HEK293 (cell line): ENCODE measurements around the gene SLC35E3.

ENCODE experiments used
- CTCF ChIA-PET: fragments of 350-600 bp; formaldehyde crosslinking; extraction: SDS; loops from one replicate; lab custom pipeline; 2021; ENCODE audit warnings: antibody characterized with exemption; lab: Yijun Ruan, JAX
- POLR2A ChIA-PET: fragments of 300-600 bp; formaldehyde crosslinking; extraction: SDS; loops from one replicate; lab custom pipeline; 2020; ENCODE audit warnings: antibody characterized with exemption, inconsistent platforms; lab: Yijun Ruan, JAX
- H3K27ac ChIP-seq: fragments of 200-500 bp; sonication (Bioruptor generic); 2 replicates; pipeline ENCODE4 v1.5.1; 2014; ENCODE audit warnings: low read depth, low read length, control low read depth, inconsistent platforms; ENCODE audit errors: extremely low read depth
- H3K36me3 ChIP-seq, 2 experiments: fragments of 200-500 bp in 1 of 2; sonication (Bioruptor generic) in 1 of 2; 1 replicate in 1 of 2; 2 replicates in 1 of 2; pipeline ENCODE4 v1.5.1; 2014 to 2017; ENCODE audit warnings: inconsistent platforms in 2 of 2, low read length in 2 of 2; ENCODE audit not compliant: control insufficient read depth in 2 of 2, insufficient read depth in 1 of 2
- H3K4me1 ChIP-seq: fragments of 200-500 bp; sonication (Bioruptor generic); 2 replicates; pipeline ENCODE4 v1.5.1; 2014; ENCODE audit warnings: mild to moderate bottlenecking, low read length, inconsistent platforms; ENCODE audit not compliant: control insufficient read depth, insufficient read depth
- H3K4me3 ChIP-seq: 2 replicates; pipeline ENCODE4 v1.5.1; 2011; ENCODE audit warnings: low read depth, mild to moderate bottlenecking, control low read depth, low read length, moderate library complexity
- H3K9me3 ChIP-seq: fragments of 200-500 bp; sonication (Bioruptor generic); 2 replicates; pipeline ENCODE4 v1.5.1; 2014; ENCODE audit warnings: low read depth, low read length, inconsistent platforms; ENCODE audit not compliant: control insufficient read depth, insufficient read depth
- BCL11B ChIP-seq: fragments of 450-650 bp; formaldehyde crosslinking; IDR thresholded peaks from 2 replicates; pipeline ENCODE4 v1.5.1; 2016; ENCODE audit warnings: low read depth, missing biosample characterization, missing genetic modification characterization
- HOXA7 ChIP-seq: sonication (generic); formaldehyde crosslinking; IDR thresholded peaks from 2 replicates; pipeline ENCODE4 v1.8.1; 2022; ENCODE audit warnings: missing genetic modification reagents, borderline replicate concordance
- KLF1 ChIP-seq: fragments of 450-650 bp; formaldehyde crosslinking; IDR thresholded peaks from 2 replicates; pipeline ENCODE4 v1.5.1; 2016; ENCODE audit warnings: missing biosample characterization, missing genetic modification characterization
- RBAK ChIP-seq: fragments of 450-650 bp; formaldehyde crosslinking; IDR thresholded peaks from 2 replicates; pipeline ENCODE4 v1.5.1; 2016; ENCODE audit warnings: missing biosample characterization, missing genetic modification characterization
- SCRT1 ChIP-seq: fragments of 450-650 bp; formaldehyde crosslinking; IDR thresholded peaks from 2 replicates; pipeline ENCODE4 v1.5.1; 2016; ENCODE audit warnings: missing biosample characterization, missing genetic modification characterization, borderline replicate concordance
- WT1 ChIP-seq: fragments of 450-650 bp; formaldehyde crosslinking; IDR thresholded peaks from 2 replicates; pipeline ENCODE4 v1.5.1; 2016; ENCODE audit warnings: missing biosample characterization, missing genetic modification characterization
- ZBTB17 ChIP-seq: fragments of 450-650 bp; formaldehyde crosslinking; IDR thresholded peaks from 2 replicates; pipeline ENCODE4 v1.5.1; 2016; ENCODE audit warnings: missing biosample characterization, missing genetic modification characterization
- ZNF140 ChIP-seq: fragments of 450-650 bp; formaldehyde crosslinking; IDR thresholded peaks from 2 replicates; pipeline ENCODE4 v1.5.1; 2016; ENCODE audit warnings: missing biosample characterization, missing genetic modification characterization
- ZNF155 ChIP-seq: fragments of 450-650 bp; formaldehyde crosslinking; IDR thresholded peaks from 2 replicates; pipeline ENCODE4 v1.5.1; 2016; ENCODE audit warnings: missing biosample characterization, missing genetic modification characterization
- ZNF169 ChIP-seq: fragments of 450-650 bp; formaldehyde crosslinking; IDR thresholded peaks from 2 replicates; pipeline ENCODE4 v1.5.1; 2016; ENCODE audit warnings: missing biosample characterization, missing genetic modification characterization
- ZNF184 ChIP-seq: fragments of 450-650 bp; IDR thresholded peaks from 2 replicates; pipeline ENCODE4 v1.5.1; 2018; ENCODE audit warnings: missing biosample characterization, mild to moderate bottlenecking, missing genetic modification characterization
- ZNF2 ChIP-seq: fragments of 450-650 bp; formaldehyde crosslinking; IDR thresholded peaks from 2 replicates; pipeline ENCODE4 v1.5.1; 2016; ENCODE audit warnings: missing biosample characterization, missing genetic modification characterization
- ZNF221 ChIP-seq: fragments of 450-650 bp; formaldehyde crosslinking; IDR thresholded peaks from 2 replicates; pipeline ENCODE4 v1.5.1; 2017; ENCODE audit warnings: missing biosample characterization, missing genetic modification characterization, borderline replicate concordance
- ZNF23 ChIP-seq: fragments of 450-650 bp; formaldehyde crosslinking; IDR thresholded peaks from 2 replicates; pipeline ENCODE4 v1.5.1; 2016; ENCODE audit warnings: missing biosample characterization, missing genetic modification characterization, borderline replicate concordance
- ZNF416 ChIP-seq: fragments of 450-650 bp; formaldehyde crosslinking; IDR thresholded peaks from 2 replicates; pipeline ENCODE4 v1.5.1; 2016; ENCODE audit warnings: missing biosample characterization, missing genetic modification characterization
- ZNF521 ChIP-seq: fragments of 450-650 bp; formaldehyde crosslinking; IDR thresholded peaks from 2 replicates; pipeline ENCODE4 v1.5.1; 2017; ENCODE audit warnings: missing biosample characterization, mild to moderate bottlenecking, missing genetic modification characterization
- ZNF530 ChIP-seq: fragments of 450-650 bp; formaldehyde crosslinking; IDR thresholded peaks from 2 replicates; pipeline ENCODE4 v1.5.1; 2016; ENCODE audit warnings: low read depth, missing biosample characterization, missing genetic modification characterization
- ZNF548 ChIP-seq: fragments of 450-650 bp; formaldehyde crosslinking; IDR thresholded peaks from 2 replicates; pipeline ENCODE4 v1.5.1; 2016; ENCODE audit warnings: missing biosample characterization, missing genetic modification characterization
- ZNF549 ChIP-seq: fragments of 450-650 bp; IDR thresholded peaks from 2 replicates; pipeline ENCODE4 v1.5.1; 2018; ENCODE audit warnings: missing biosample characterization, missing genetic modification characterization, mild to moderate bottlenecking, inconsistent platforms, moderate library complexity
- ZNF555 ChIP-seq: fragments of 450-650 bp; formaldehyde crosslinking; conservative IDR thresholded peaks from 2 replicates; pipeline ENCODE4 v1.5.1; 2017; ENCODE audit warnings: missing biosample characterization, mild to moderate bottlenecking, missing genetic modification characterization, inconsistent platforms
- ZNF558 ChIP-seq: fragments of 450-650 bp; formaldehyde crosslinking; IDR thresholded peaks from 2 replicates; pipeline ENCODE4 v1.5.1; 2016; ENCODE audit warnings: missing biosample characterization, missing genetic modification characterization
- ZNF560 ChIP-seq: fragments of 450-650 bp; formaldehyde crosslinking; IDR thresholded peaks from 2 replicates; pipeline ENCODE4 v1.5.1; 2017; ENCODE audit warnings: missing biosample characterization, missing genetic modification characterization, borderline replicate concordance
- ZNF561 ChIP-seq: fragments of 450-650 bp; IDR thresholded peaks from 2 replicates; pipeline ENCODE4 v1.5.1; 2018; ENCODE audit warnings: missing biosample characterization, missing genetic modification characterization, borderline replicate concordance
- ZNF791 ChIP-seq: fragments of 450-650 bp; formaldehyde crosslinking; IDR thresholded peaks from 2 replicates; pipeline ENCODE4 v1.5.1; 2016; ENCODE audit warnings: missing biosample characterization, missing genetic modification characterization
- ZNF830 ChIP-seq: fragments of 450-650 bp; IDR thresholded peaks from 2 replicates; pipeline ENCODE4 v1.5.0; 2018; ENCODE audit warnings: missing biosample characterization, missing genetic modification characterization, low read depth, mild to moderate bottlenecking, moderate library complexity
- ZNF837 ChIP-seq: fragments of 450-650 bp; formaldehyde crosslinking; IDR thresholded peaks from 2 replicates; pipeline ENCODE4 v1.5.1; 2016; ENCODE audit warnings: missing biosample characterization, missing genetic modification characterization
- ZSCAN23 ChIP-seq: fragments of 450-650 bp; formaldehyde crosslinking; IDR thresholded peaks from 2 replicates; pipeline ENCODE4 v1.5.1; 2016; ENCODE audit warnings: missing biosample characterization, missing genetic modification characterization
- TF ChIP-seq, protein P1 (sequence below): fragments of 450-650 bp; formaldehyde crosslinking; optimal IDR thresholded peaks from 2 replicates; pipeline ENCODE3; 2016; ENCODE audit warnings: missing biosample characterization, mild to moderate bottlenecking, missing genetic modification characterization
- TF ChIP-seq, protein P2 (sequence below): fragments of 450-650 bp; formaldehyde crosslinking; IDR thresholded peaks from 2 replicates; pipeline ENCODE4 v1.5.1; 2017; ENCODE audit warnings: missing biosample characterization, missing genetic modification characterization
- TF ChIP-seq, protein P3 (sequence below): fragments of 450-650 bp; formaldehyde crosslinking; IDR thresholded peaks from 2 replicates; pipeline ENCODE4 v1.5.1; 2017; ENCODE audit warnings: missing biosample characterization, missing genetic modification characterization
- TF ChIP-seq, protein P4 (sequence below): fragments of 450-650 bp; IDR thresholded peaks from 2 replicates; pipeline ENCODE4 v1.5.1; 2018; ENCODE audit warnings: missing biosample characterization, mild to moderate bottlenecking, missing genetic modification characterization
- TF ChIP-seq, protein P5 (sequence below): fragments of 450-650 bp; formaldehyde crosslinking; IDR thresholded peaks from 2 replicates; pipeline ENCODE4 v1.5.1; 2016; ENCODE audit warnings: missing biosample characterization, missing genetic modification characterization

Gene SLC35E3

DNA sequence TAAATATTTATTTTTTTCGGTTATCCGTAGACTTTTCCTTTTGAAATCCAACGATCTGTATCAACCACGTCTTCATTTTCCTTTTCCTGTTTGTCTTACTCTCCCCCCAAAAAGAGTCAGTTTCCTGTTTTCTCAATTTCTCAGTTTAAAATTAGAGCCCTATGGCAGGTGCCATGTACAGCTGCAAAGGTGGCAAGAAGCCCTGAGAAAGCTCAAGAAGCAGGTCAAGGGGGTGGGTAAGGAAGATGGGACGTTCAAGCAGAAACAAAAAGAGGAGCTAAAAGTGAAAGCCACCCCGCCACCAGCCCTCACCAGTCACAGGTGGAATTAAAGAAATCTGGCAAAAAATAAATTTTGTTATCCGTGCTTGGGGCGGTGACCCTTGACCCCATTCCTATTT lies 26.7 kb downstream of the SLC35E3 start:
- TF ChIP-seq, protein P1, sequence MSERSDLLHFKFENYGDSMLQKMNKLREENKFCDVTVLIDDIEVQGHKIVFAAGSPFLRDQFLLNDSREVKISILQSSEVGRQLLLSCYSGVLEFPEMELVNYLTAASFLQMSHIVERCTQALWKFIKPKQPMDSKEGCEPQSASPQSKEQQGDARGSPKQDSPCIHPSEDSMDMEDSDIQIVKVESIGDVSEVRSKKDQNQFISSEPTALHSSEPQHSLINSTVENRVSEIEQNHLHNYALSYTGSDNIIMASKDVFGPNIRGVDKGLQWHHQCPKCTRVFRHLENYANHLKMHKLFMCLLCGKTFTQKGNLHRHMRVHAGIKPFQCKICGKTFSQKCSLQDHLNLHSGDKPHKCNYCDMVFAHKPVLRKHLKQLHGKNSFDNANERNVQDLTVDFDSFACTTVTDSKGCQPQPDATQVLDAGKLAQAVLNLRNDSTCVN, result no peak
- TF ChIP-seq ZNF549 (tag by site-specific recombination), result no peak
- TF ChIP-seq, protein P2, sequence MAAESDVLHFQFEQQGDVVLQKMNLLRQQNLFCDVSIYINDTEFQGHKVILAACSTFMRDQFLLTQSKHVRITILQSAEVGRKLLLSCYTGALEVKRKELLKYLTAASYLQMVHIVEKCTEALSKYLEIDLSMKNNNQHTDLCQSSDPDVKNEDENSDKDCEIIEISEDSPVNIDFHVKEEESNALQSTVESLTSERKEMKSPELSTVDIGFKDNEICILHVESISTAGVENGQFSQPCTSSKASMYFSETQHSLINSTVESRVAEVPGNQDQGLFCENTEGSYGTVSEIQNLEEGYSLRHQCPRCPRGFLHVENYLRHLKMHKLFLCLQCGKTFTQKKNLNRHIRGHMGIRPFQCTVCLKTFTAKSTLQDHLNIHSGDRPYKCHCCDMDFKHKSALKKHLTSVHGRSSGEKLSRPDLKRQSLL (tag by site-specific recombination), result no peak
- TF ChIP-seq, protein P3, sequence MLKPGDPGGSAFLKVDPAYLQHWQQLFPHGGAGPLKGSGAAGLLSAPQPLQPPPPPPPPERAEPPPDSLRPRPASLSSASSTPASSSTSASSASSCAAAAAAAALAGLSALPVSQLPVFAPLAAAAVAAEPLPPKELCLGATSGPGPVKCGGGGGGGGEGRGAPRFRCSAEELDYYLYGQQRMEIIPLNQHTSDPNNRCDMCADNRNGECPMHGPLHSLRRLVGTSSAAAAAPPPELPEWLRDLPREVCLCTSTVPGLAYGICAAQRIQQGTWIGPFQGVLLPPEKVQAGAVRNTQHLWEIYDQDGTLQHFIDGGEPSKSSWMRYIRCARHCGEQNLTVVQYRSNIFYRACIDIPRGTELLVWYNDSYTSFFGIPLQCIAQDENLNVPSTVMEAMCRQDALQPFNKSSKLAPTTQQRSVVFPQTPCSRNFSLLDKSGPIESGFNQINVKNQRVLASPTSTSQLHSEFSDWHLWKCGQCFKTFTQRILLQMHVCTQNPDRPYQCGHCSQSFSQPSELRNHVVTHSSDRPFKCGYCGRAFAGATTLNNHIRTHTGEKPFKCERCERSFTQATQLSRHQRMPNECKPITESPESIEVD, result no peak
- no peak for TF ChIP-seq ZNF830 (tag by site-specific recombination)
- TF ChIP-seq, protein P4, sequence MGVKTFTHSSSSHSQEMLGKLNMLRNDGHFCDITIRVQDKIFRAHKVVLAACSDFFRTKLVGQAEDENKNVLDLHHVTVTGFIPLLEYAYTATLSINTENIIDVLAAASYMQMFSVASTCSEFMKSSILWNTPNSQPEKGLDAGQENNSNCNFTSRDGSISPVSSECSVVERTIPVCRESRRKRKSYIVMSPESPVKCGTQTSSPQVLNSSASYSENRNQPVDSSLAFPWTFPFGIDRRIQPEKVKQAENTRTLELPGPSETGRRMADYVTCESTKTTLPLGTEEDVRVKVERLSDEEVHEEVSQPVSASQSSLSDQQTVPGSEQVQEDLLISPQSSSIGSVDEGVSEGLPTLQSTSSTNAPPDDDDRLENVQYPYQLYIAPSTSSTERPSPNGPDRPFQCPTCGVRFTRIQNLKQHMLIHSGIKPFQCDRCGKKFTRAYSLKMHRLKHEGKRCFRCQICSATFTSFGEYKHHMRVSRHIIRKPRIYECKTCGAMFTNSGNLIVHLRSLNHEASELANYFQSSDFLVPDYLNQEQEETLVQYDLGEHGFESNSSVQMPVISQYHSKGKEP (tag by site-specific recombination), result no peak
- no peak for TF ChIP-seq ZNF184 (tag by site-specific recombination)
- TF ChIP-seq ZNF2, result no peak
- TF ChIP-seq ZNF23 (tag by site-specific recombination), result no peak
- no peak for TF ChIP-seq ZNF221
- no peak for TF ChIP-seq WT1 (tag by site-specific recombination)
- no peak for TF ChIP-seq ZNF521 (tag by site-specific recombination)
- no peak for TF ChIP-seq ZNF548 (tag by site-specific recombination)
- TF ChIP-seq BCL11B (tag by site-specific recombination), result no peak
- TF ChIP-seq ZNF791, result no peak
- no peak for TF ChIP-seq HOXA7 (CRISPR knock-in tag)
- no peak for TF ChIP-seq ZBTB17
- POLR2A ChIA-PET, result no interaction called here
- H3K27ac ChIP-seq, result no peak overlapping the region
- H3K36me3 ChIP-seq, result no peaks in the 10 kb centered on the region
- H3K9me3 ChIP-seq, result no peaks in the 10 kb centered on the region
- CTCF ChIA-PET, result no interaction called here
- H3K4me3 ChIP-seq, result no peak overlapping the region
- H3K4me1 ChIP-seq, result no peaks in the 10 kb centered on the region

DNA sequence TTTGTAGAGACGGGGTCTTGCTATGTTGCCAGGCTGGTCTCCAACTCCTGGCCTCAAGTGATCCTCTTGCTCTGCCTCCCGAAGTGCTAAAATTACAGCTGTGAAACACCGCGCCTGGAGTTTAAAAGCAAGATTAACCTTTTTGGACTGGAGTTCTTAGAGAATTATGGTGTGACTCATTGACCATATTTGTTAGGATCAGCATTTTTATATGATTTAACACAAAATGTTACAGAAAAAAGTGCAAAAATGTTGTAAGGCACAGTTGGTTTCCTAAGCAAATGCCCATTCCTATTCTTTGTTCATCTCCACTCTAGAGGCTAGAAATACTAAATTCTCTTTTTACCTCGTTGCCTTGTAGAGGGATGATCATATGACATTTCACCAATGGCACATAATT lies 27.6 kb downstream of the SLC35E3 start:
- no peaks in the 10 kb centered on the region for H3K36me3 ChIP-seq
- ChIA-PET POLR2A (no interaction called here), CTCF (no interaction called here)
- no peak overlapping the region for H3K27ac ChIP-seq
- H3K4me3 ChIP-seq, result no peak overlapping the region
- H3K4me1 ChIP-seq, result no peaks in the 10 kb centered on the region
- no peaks in the 10 kb centered on the region for H3K9me3 ChIP-seq
- no peak for TF ChIP-seq ZNF169 (tag by site-specific recombination)
- TF ChIP-seq ZNF560 (tag by site-specific recombination), result no peak
- no peak for TF ChIP-seq KLF1 (tag by site-specific recombination)
- TF ChIP-seq ZNF155 (tag by site-specific recombination), result no peak
- TF ChIP-seq ZNF561 (tag by site-specific recombination), result no peak
- TF ChIP-seq SCRT1 (tag by site-specific recombination), result no peak
- no peak for TF ChIP-seq ZNF416 (tag by site-specific recombination)
- TF ChIP-seq RBAK, result no peak
- TF ChIP-seq ZNF530 (tag by site-specific recombination), result no peak
- TF ChIP-seq ZNF140 (tag by site-specific recombination), result no peak
- TF ChIP-seq ZNF555 (tag by site-specific recombination), result no peak
- no peak for TF ChIP-seq ZNF558 (tag by site-specific recombination)
- TF ChIP-seq, protein P5, sequence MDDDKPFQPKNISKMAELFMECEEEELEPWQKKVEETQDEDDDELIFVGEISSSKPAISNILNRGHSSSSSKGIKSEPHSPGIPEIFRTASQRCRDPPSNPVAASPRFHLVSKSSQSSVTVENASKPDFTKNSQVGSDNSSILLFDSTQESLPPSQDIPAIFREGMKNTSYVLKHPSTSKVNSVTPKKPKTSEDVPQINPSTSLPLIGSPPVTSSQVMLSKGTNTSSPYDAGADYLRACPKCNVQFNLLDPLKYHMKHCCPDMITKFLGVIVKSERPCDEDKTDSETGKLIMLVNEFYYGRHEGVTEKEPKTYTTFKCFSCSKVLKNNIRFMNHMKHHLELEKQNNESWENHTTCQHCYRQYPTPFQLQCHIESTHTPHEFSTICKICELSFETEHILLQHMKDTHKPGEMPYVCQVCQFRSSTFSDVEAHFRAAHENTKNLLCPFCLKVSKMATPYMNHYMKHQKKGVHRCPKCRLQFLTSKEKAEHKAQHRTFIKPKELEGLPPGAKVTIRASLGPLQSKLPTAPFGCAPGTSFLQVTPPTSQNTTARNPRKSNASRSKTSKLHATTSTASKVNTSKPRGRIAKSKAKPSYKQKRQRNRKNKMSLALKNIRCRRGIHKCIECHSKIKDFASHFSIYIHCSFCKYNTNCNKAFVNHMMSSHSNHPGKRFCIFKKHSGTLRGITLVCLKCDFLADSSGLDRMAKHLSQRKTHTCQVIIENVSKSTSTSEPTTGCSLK (tag by site-specific recombination), result no peak
- no peak for TF ChIP-seq ZNF837
- TF ChIP-seq ZSCAN23 (tag by site-specific recombination), result no peak
